CD4-positive, alpha-beta T cell treated with Interleukin-17A for 1 hour (primary cell): ENCODE results near the gene RHBDF1.

Source experiments
- DNase-seq: peaks from one replicate; pipeline ENCODE4 v3.0.0-alpha.2; 2020

RHBDF1 gene

GRCh38 chr16:92431-93339 lies 20.3 kb upstream of the RHBDF1 start:
- no peak for DNase-seq

- no peak for DNase-seq
Observed at GRCh38 chr16:91484-91883, 19.1 kb upstream of the RHBDF1 start.

- no peak for DNase-seq
Observed at GRCh38 chr16:89391-90302, 17.2 kb upstream of the RHBDF1 start.

- no peak for DNase-seq
Observed at GRCh38 chr16:88613-89012, 16.2 kb upstream of the RHBDF1 start.

- DNase-seq = no peak
Observed at GRCh38 chr16:86483-86952, 14.1 kb upstream of the RHBDF1 start.

GRCh38 chr16:85865-86264 lies 13.4 kb upstream of the RHBDF1 start:
- DNase-seq = no peak

GRCh38 chr16:85407-85782 lies 13.0 kb upstream of the RHBDF1 start:
- DNase-seq = no peak

- DNase-seq = peak; percentile 12
Observed at GRCh38 chr16:84718-85406, 12.4 kb upstream of the RHBDF1 start.

GRCh38 chr16:83781-84615 lies 11.6 kb upstream of the RHBDF1 start:
- DNase-seq = no peak

GRCh38 chr16:83060-83603 lies 10.7 kb upstream of the RHBDF1 start:
- no peak for DNase-seq

- no peak for DNase-seq
Observed at GRCh38 chr16:79151-80054, 7.0 kb upstream of the RHBDF1 start.

- no peak for DNase-seq
Observed at GRCh38 chr16:78444-79150, 6.2 kb upstream of the RHBDF1 start.

- peak; percentile 82 for DNase-seq
Observed at GRCh38 chr16:77807-78443, 5.5 kb upstream of the RHBDF1 start, which contains the start of gene MPG. Gene MPG (plus strand): TSS chr16:78225. CDS start chr16:78310, 85 bp downstream.

- DNase-seq = peak; percentile 32
Observed at GRCh38 chr16:77273-77806, 4.9 kb upstream of the RHBDF1 start.

- DNase-seq = no peak
Observed at GRCh38 chr16:76535-77272, 4.3 kb upstream of the RHBDF1 start.

GRCh38 chr16:75580-76501 lies 3.4 kb upstream of the RHBDF1 start:
- peak; percentile 19 for DNase-seq

GRCh38 chr16:74747-75334 lies 2.4 kb upstream of the RHBDF1 start:
- no peak for DNase-seq
